H1 (cell line): ENCODE measurements around the gene RNU6-9. TPM values are rescaled to one million over a fixed set of nuclear protein-coding genes. Genes with fewer than 3 reads are reported as not detected.

Experiments
- CTCF ChIA-PET: fragments of 300-600 bp; sonication (Branson Sonifier 250); formaldehyde crosslinking; loops from one replicate; lab custom pipeline; 2021; ENCODE audit not compliant: partially characterized antibody; lab: Charles Lee
- POLR2A ChIA-PET: fragments of 300-600 bp; sonication (Branson Sonifier 250); formaldehyde crosslinking; loops from one replicate; lab custom pipeline; 2021; ENCODE audit warnings: inconsistent platforms; ENCODE audit not compliant: partially characterized antibody; lab: Charles Lee
- DNase-seq, 2 experiments: peaks; one replicate each; pipeline versions ENCODE4 v3.0.0 to v3.0.0-alpha.2; 2010 to 2022; ENCODE audit warnings: low spot score in 2 of 2, low read depth in 1 of 2, mixed read lengths in 1 of 2
- FAIRE-seq: peaks from 2 replicates; lab custom pipeline; 2011; peaks lifted over from hg19 to GRCh38; lab: Jason Lieb, UNC
- H2AFZ ChIP-seq: 2 replicates; pipeline ENCODE4 v1.8.1; 2012; ENCODE audit warnings: low read length, inconsistent platforms
- H2AK5ac ChIP-seq: 2 replicates; pipeline ENCODE4 v1.6.1; 2013; ENCODE audit warnings: low read depth, low read length
- H2BK120ac ChIP-seq: replicated peaks from 2 replicates; pipeline ENCODE3; 2013; ENCODE audit warnings: low read depth, low read length, inconsistent platforms
- H2BK12ac ChIP-seq: 2 replicates; pipeline ENCODE4 v1.6.1; 2013; ENCODE audit warnings: low read depth, low read length
- H2BK15ac ChIP-seq: 2 replicates; pipeline ENCODE4 v1.6.1; 2013; ENCODE audit warnings: low read length
- H2BK20ac ChIP-seq: 2 replicates; pipeline ENCODE4 v1.6.1; 2013; ENCODE audit warnings: low read length
- H2BK5ac ChIP-seq: 2 replicates; pipeline ENCODE4 v1.6.1; 2013; ENCODE audit warnings: low read depth, low read length
- H3K14ac ChIP-seq: 2 replicates; pipeline ENCODE4 v1.6.1; 2013; ENCODE audit warnings: inconsistent platforms; ENCODE audit not compliant: insufficient read length
- H3K18ac ChIP-seq: 2 replicates; pipeline ENCODE4 v1.6.1; 2013; ENCODE audit warnings: low read length; ENCODE audit errors: extremely low read depth
- H3K23ac ChIP-seq: 2 replicates; pipeline ENCODE4 v1.6.1; 2013; ENCODE audit warnings: inconsistent platforms; ENCODE audit not compliant: insufficient read length
- H3K23me2 ChIP-seq: 2 replicates; pipeline ENCODE4 v1.6.1; 2013; ENCODE audit warnings: low read depth, low read length
- H3K27ac ChIP-seq: 2 replicates; pipeline ENCODE4 v1.6.1; 2011; ENCODE audit warnings: low read depth, low read length, inconsistent platforms
- H3K27me3 ChIP-seq, 4 experiments: replicated peaks in 1 of 4; 1 replicate in 1 of 4; 2 replicates in 3 of 4; pipeline versions ENCODE4 v1.6.1 to v1.8.1; 2011 to 2013; ENCODE audit warnings: low read length in 3 of 4, mild to moderate bottlenecking in 3 of 4, inconsistent platforms in 2 of 4, mixed read lengths in 2 of 4, moderate library complexity in 1 of 4; ENCODE audit not compliant: control insufficient read depth in 3 of 4, insufficient read depth in 3 of 4; ENCODE audit errors: extremely low read depth in 1 of 4
- H3K36me3 ChIP-seq, 4 experiments: 2 replicates each; pipeline versions ENCODE4 v1.6.1 to v1.8.1; 2011 to 2013; ENCODE audit warnings: mild to moderate bottlenecking in 4 of 4, low read length in 3 of 4, moderate library complexity in 2 of 4, control low read depth in 1 of 4, inconsistent platforms in 1 of 4; ENCODE audit not compliant: insufficient read depth in 4 of 4, control insufficient read depth in 2 of 4
- H3K4ac ChIP-seq: replicated peaks from 2 replicates; pipeline ENCODE3; 2013; ENCODE audit warnings: low read length, low read depth, mixed read lengths, inconsistent platforms; ENCODE audit not compliant: insufficient read length
- H3K4me1 ChIP-seq, 4 experiments: replicated peaks in 1 of 4; 1 replicate in 1 of 4; 2 replicates in 3 of 4; pipeline versions ENCODE4 v1.6.1 to v1.8.1; 2011 to 2013; ENCODE audit warnings: low read length in 3 of 4, inconsistent platforms in 2 of 4, mixed read lengths in 1 of 4; ENCODE audit not compliant: insufficient read depth in 4 of 4, control insufficient read depth in 3 of 4
- H3K4me2 ChIP-seq, 2 experiments: 2 replicates each; pipeline versions ENCODE4 v1.6.1 to v1.8.1; 2011 to 2013; ENCODE audit warnings: low read depth in 2 of 2, low read length in 2 of 2, control low read depth in 1 of 2, inconsistent platforms in 1 of 2, mild to moderate bottlenecking in 1 of 2; ENCODE audit not compliant: insufficient read depth in 1 of 2
- H3K4me3 ChIP-seq, 4 experiments: fragments of 200-600, 300-600 bp in 1 of 4; sonication (generic), shearing (Covaris generic), sonication (Bioruptor Twin) in 1 of 4; 2 replicates each; pipeline versions ENCODE4 v1.5.1 to v1.8.1; 2011 to 2016; ENCODE audit warnings: low read length in 4 of 4, low read depth in 3 of 4, control low read depth in 2 of 4, inconsistent platforms in 2 of 4, mild to moderate bottlenecking in 2 of 4, mixed read lengths in 1 of 4, moderate library complexity in 1 of 4; ENCODE audit not compliant: insufficient read depth in 2 of 4; ENCODE audit errors: extremely low read depth in 1 of 4
- H3K56ac ChIP-seq: replicated peaks from 2 replicates; pipeline ENCODE3; 2013; ENCODE audit warnings: low read depth, mild to moderate bottlenecking, mixed read lengths, low read length, inconsistent platforms; ENCODE audit not compliant: insufficient read length
- H3K79me1 ChIP-seq: 2 replicates; pipeline ENCODE4 v1.6.1; 2013; ENCODE audit warnings: low read depth, low read length, control low read depth
- H3K79me2 ChIP-seq, 2 experiments: 2 replicates each; pipeline versions ENCODE4 v1.6.1 to v1.8.1; 2012 to 2013; ENCODE audit warnings: low read length in 2 of 2, mild to moderate bottlenecking in 2 of 2, inconsistent platforms in 1 of 2; ENCODE audit not compliant: insufficient read depth in 2 of 2, control insufficient read depth in 1 of 2
- H3K9ac ChIP-seq, 4 experiments: replicated peaks in 1 of 4; 1 replicate in 1 of 4; 2 replicates in 3 of 4; pipeline versions ENCODE4 v1.6.1 to v1.8.1; 2011 to 2013; ENCODE audit warnings: low read depth in 3 of 4, low read length in 3 of 4, control low read depth in 2 of 4, mild to moderate bottlenecking in 2 of 4, moderate library complexity in 2 of 4, inconsistent platforms in 1 of 4; ENCODE audit errors: extremely low read depth in 1 of 4
- H3K9me3 ChIP-seq, 2 experiments: 2 replicates each; pipeline versions ENCODE4 v1.6.1 to v1.8.1; 2012 to 2013; ENCODE audit warnings: mild to moderate bottlenecking in 2 of 2, moderate library complexity in 2 of 2, control low read depth in 1 of 2, inconsistent platforms in 1 of 2, low read depth in 1 of 2, low read length in 1 of 2, mixed read lengths in 1 of 2; ENCODE audit not compliant: insufficient read depth in 2 of 2
- H4K20me1 ChIP-seq, 2 experiments: replicated peaks in 1 of 2; 2 replicates each; pipeline versions ENCODE3 to v1.8.1; 2011 to 2013; ENCODE audit warnings: inconsistent platforms in 2 of 2, low read length in 2 of 2, mild to moderate bottlenecking in 1 of 2; ENCODE audit not compliant: insufficient read depth in 2 of 2, control insufficient read depth in 1 of 2
- H4K5ac ChIP-seq: 2 replicates; pipeline ENCODE4 v1.6.1; 2013; ENCODE audit warnings: low read length, low read depth, mixed read lengths, inconsistent platforms; ENCODE audit not compliant: insufficient read length
- H4K8ac ChIP-seq: 2 replicates; pipeline ENCODE4 v1.8.0; 2013; ENCODE audit warnings: mild to moderate bottlenecking, moderate library complexity, low read length, inconsistent platforms; ENCODE audit not compliant: insufficient read depth; ENCODE audit errors: extremely low read depth
- H4K91ac ChIP-seq: replicated peaks from 2 replicates; pipeline ENCODE3; 2013; ENCODE audit warnings: low read length, mixed read lengths, inconsistent platforms; ENCODE audit not compliant: insufficient read length
- SRF ChIP-seq: IDR thresholded peaks from 2 replicates; pipeline ENCODE4 v1.6.1; 2011; ENCODE audit warnings: mild to moderate bottlenecking, low read depth, low read length, moderate library complexity
- WGBS, 2 experiments: shearing (Covaris generic) in 1 of 2; methylation state at CpG; one replicate each; pipeline versions ENCODE4 v1.1.6 to v1.1.7; 2013 to 2015; ENCODE audit warnings: low lambda C conversion rate in 2 of 2, mixed read lengths in 2 of 2, inconsistent platforms in 1 of 2, low coverage in 1 of 2, missing lambda C conversion rate in 1 of 2; ENCODE audit not compliant: insufficient replicate concordance in 2 of 2, insufficient coverage in 1 of 2, insufficient read length in 1 of 2; ENCODE audit errors: extremely low coverage in 1 of 2, missing lambda C conversion rate in 1 of 2; 5-methylcytosine and 5-hydroxymethylcytosine counted together
- polyA plus RNA-seq, 7 experiments: library from polyadenylated mRNA; depleted of rRNA in 3 of 7; stranded (reverse) in 5 of 7; unstranded in 2 of 7; fragments of >200 nt in 5 of 7; fragments of 200-250 nt in 2 of 7; gene quantifications; 1 replicate in 5 of 7; 2 replicates in 1 of 7; 4 replicates in 1 of 7; pipeline versions ENCODE4 v1.2.1 to v1.2.3, GENCODE V29; 2011 to 2013; ENCODE audit warnings: missing spikeins in 2 of 7, mixed read lengths in 2 of 7
- total RNA-seq: library from RNA; stranded (reverse); fragmentation: NEBNext Ultra II Directional; extraction: Animal tissue kit (Norgen Biotek cat#: 25700); gene quantifications from 2 replicates; pipeline ENCODE4 v1.2.1, GENCODE V29; 2021

RNU6-9 gene
- total and polyA plus RNA-seq, 2 of the 8 experiments (the other 6 are each of a cell fraction or from before 2014, with no cell fraction given) = not detected

GRCh38 chr19:855142-855541 lies 38.1 kb upstream of the RNU6-9 start:
- CTCF ChIA-PET = interaction anchor here (1.1 to 3.1 kb wide), 8 partner anchors 8 to 224 kb away, joined by 3 to 18 read pairs (median 5); no protein-coding TSS in a partner anchor
- Histone ChIP-seq H2BK20ac (no peak overlapping the region), H3K4me2 (no peak overlapping the region), H3K9me3 (no peaks in the 10 kb centered on the region), H2BK120ac (no peak overlapping the region), H3K79me1 (no peaks in the 10 kb centered on the region), H4K5ac (no peak overlapping the region), H3K36me3 (no peaks in the 10 kb centered on the region), H3K27me3 (peaks cover 2 to 14% (median 6%) of the 10 kb centered on the region in 4 experiments), H3K9ac (no peak overlapping the region), H3K4me3 (no peak overlapping the region), H2AK5ac (no peak overlapping the region)
- DNase-seq = no peak
- 89% methylated on average over 12 of the region's 12 CpGs; no CpG with 5 or more reads in 1 of the 2 experiments for WGBS, 2 experiments
- no peak for TF ChIP-seq SRF
- TF ChIP-seq, all 59 proteins: peak for 0
- no peak overlapping the region for H3K4ac ChIP-seq
- no peak overlapping the region for H4K8ac ChIP-seq
- no peak overlapping the region for H2BK12ac ChIP-seq
- H3K14ac ChIP-seq = no peak overlapping the region
- H3K23ac ChIP-seq = no peak overlapping the region
- H2BK15ac ChIP-seq = no peak overlapping the region
- H4K20me1 ChIP-seq = peaks cover 0 to 3% of the 10 kb centered on the region in 2 experiments
- H3K27ac ChIP-seq = no peak overlapping the region
- no peaks in the 10 kb centered on the region for H3K23me2 ChIP-seq
- FAIRE-seq = no peak
- H4K91ac ChIP-seq = no peak overlapping the region
- no peak overlapping the region for H2AFZ ChIP-seq
- H3K79me2 ChIP-seq = no peaks in the 10 kb centered on the region
- H3K56ac ChIP-seq = no peak overlapping the region
- H3K18ac ChIP-seq = no peak overlapping the region
- POLR2A ChIA-PET = interaction anchor here (0.7 to 1.9 kb wide), 4 partner anchors 10 to 83 kb away, joined by 4 to 5 read pairs (median 4); partner anchors contain the start of gene PRTN3
- no peaks in the 10 kb centered on the region for H3K4me1 ChIP-seq
- H2BK5ac ChIP-seq = no peak overlapping the region
